ENCODE measurements around the gene DAZAP1.
"Not testable (repeated sequence)": the region's sequence is repeated elsewhere in the genome, so short reads cannot be mapped to it uniquely, and the experiment has no call there.

Gene DAZAP1

DNA sequence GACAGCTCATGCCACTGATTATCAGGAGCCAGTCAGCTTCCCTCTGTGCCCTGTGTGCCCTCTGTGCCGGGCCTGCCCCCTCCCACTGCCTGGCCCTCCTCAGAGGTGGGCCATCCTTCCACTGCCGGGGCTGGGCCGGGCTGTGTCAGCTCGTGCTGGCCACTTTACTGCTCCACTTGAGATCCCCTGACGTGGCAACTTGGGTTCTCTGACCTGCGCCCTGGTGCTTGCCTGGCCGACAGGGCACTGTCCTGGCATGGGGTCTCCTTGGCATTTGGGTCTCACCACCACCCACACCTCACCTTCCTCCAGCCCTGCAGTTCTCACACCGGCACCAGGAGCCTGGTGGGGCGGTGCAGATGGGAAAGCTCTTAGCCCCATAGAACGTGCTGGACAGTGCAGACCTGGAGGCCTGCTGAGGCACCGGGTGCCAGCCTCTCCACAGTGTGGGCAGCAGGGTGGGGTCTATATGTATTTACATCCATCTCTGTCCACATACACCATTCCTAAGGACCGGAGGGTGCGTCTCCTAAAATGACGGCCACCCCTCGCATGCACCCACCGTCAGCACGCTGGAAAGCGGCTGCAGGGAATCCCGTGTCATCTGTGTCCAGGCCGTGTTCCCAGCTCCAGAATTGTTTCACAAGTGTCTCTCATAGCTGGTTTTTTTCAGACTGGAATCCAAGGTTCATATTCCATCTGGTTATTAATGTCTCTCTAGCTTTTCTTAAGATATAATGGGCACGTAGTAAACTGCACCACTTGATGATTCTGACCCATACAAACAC, 11.8 kb downstream of the DAZAP1 start:
- Histone ChIP-seq H3K18ac (ENCODE audit: low read length) (no peak overlapping the region), H2BK15ac (ENCODE audit: low read length) (no peak overlapping the region), H3K9me3 (replicated peaks in 1 of 2; ENCODE audit: control insufficient read depth in 2 of 2, insufficient read depth in 1 of 2, low read depth in 1 of 2, low read length in 2 of 2) (no peaks in the 10 kb centered on the region), H3K23ac (ENCODE audit: low read depth, low read length, poor library complexity) (peak overlapping the region; percentile 1), H4K8ac (ENCODE audit: low read depth, low read length) (no peak overlapping the region), H4K91ac (ENCODE audit: low read depth, low read length, poor library complexity) (no peak overlapping the region), H2AK5ac (ENCODE audit: low read depth, low read length) (no peak overlapping the region), H3K4me1 (ENCODE audit: control insufficient read depth in 2 of 2, insufficient read depth in 1 of 2, low read depth in 1 of 2, low read length in 2 of 2) (peaks cover 21 to 25% of the 10 kb centered on the region in 2 donors), H3K36me3 (replicated peaks in 1 of 2; ENCODE audit: control insufficient read depth in 2 of 2, insufficient read depth in 2 of 2, low read length in 2 of 2) (peaks cover 42 to 80% of the 10 kb centered on the region in 2 donors), H3K4me3 (ENCODE audit: low read length in 2 of 2) (no peak overlapping the region), H3K27ac (replicated peaks; ENCODE audit: low read length) (no peak overlapping the region), H3K9ac (ENCODE audit: low read depth, low read length, poor library complexity) (no peak overlapping the region), H2BK120ac (ENCODE audit: low read depth, low read length) (no peak overlapping the region), H3K14ac (ENCODE audit: low read length) (no peak overlapping the region), H2BK5ac (ENCODE audit: low read length) (no peak overlapping the region), H3K4me2 (ENCODE audit: insufficient read depth, low read length, poor library complexity, severe bottlenecking) (no peak overlapping the region), H2BK12ac (ENCODE audit: low read length) (no peak overlapping the region), H3K79me1 (ENCODE audit: low read depth, low read length) (peaks cover 38% of the 10 kb centered on the region), H2AFZ (ENCODE audit: low read length) (no peak overlapping the region), H3K27me3 (ENCODE audit: control insufficient read depth in 3 of 3, insufficient read depth in 3 of 3, low read depth in 1 of 3, low read length in 3 of 3) (no peaks in the 10 kb centered on the region), H3K4ac (ENCODE audit: low read length) (no peak overlapping the region)
- no CpG with 5 or more reads among the region's 21 CpGs for WGBS, 2 donors (ENCODE audit: extremely low coverage in 2 of 2, insufficient read length in 2 of 2, insufficient replicate concordance in 1 of 2)
- DNase-seq (ENCODE audit: low spot score): no peak

DNA sequence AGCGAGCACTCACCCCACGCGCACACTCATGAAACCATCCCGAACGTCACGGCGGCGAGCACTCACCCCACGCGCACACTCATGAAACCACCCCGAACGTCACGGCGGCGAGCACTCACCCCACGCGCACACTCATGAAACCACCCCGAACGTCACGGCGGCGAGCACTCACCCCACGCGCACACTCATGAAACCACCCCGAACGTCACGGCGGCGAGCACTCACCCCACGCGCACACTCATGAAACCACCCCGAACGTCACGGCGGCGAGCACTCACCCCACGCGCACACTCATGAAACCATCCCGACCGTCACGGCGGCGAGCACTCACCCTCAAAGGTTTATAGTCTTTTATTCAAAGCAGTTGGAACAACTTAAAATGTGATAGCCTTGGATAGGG, 12.7 kb downstream of the DAZAP1 start:
- WGBS, 2 donors (ENCODE audit: extremely low coverage in 2 of 2, insufficient read length in 2 of 2, insufficient replicate concordance in 1 of 2): no CpG with 5 or more reads among the region's 43 CpGs
- H2AK5ac ChIP-seq (ENCODE audit: low read depth, low read length); H3K14ac ChIP-seq (ENCODE audit: low read length); H2BK15ac ChIP-seq (ENCODE audit: low read length); H3K27me3 ChIP-seq (ENCODE audit: control insufficient read depth in 3 of 3, insufficient read depth in 3 of 3, low read depth in 1 of 3, low read length in 3 of 3); H3K4me3 ChIP-seq (ENCODE audit: low read length in 2 of 2); H3K4ac ChIP-seq (ENCODE audit: low read length); H3K23ac ChIP-seq (ENCODE audit: low read depth, low read length, poor library complexity); H3K27ac ChIP-seq (replicated peaks; ENCODE audit: low read length); H2BK5ac ChIP-seq (ENCODE audit: low read length); H3K9ac ChIP-seq (ENCODE audit: low read depth, low read length, poor library complexity); H3K4me2 ChIP-seq (ENCODE audit: insufficient read depth, low read length, poor library complexity, severe bottlenecking); H4K8ac ChIP-seq (ENCODE audit: low read depth, low read length); H2AFZ ChIP-seq (ENCODE audit: low read length); H3K18ac ChIP-seq (ENCODE audit: low read length); DNase-seq (ENCODE audit: low spot score); H4K91ac ChIP-seq (ENCODE audit: low read depth, low read length, poor library complexity); H3K9me3 ChIP-seq (replicated peaks in 1 of 2; ENCODE audit: control insufficient read depth in 2 of 2, insufficient read depth in 1 of 2, low read depth in 1 of 2, low read length in 2 of 2); H2BK120ac ChIP-seq (ENCODE audit: low read depth, low read length); H2BK12ac ChIP-seq (ENCODE audit: low read length): not testable (repeated sequence)
- peaks cover 46 to 81% of the 10 kb centered on the region in 2 donors for H3K36me3 ChIP-seq (replicated peaks in 1 of 2; ENCODE audit: control insufficient read depth in 2 of 2, insufficient read depth in 2 of 2, low read length in 2 of 2)
- H3K4me1 ChIP-seq (ENCODE audit: control insufficient read depth in 2 of 2, insufficient read depth in 1 of 2, low read depth in 1 of 2, low read length in 2 of 2): peaks cover 22 to 30% of the 10 kb centered on the region in 2 donors
- peaks cover 45% of the 10 kb centered on the region for H3K79me1 ChIP-seq (ENCODE audit: low read depth, low read length)

DNA sequence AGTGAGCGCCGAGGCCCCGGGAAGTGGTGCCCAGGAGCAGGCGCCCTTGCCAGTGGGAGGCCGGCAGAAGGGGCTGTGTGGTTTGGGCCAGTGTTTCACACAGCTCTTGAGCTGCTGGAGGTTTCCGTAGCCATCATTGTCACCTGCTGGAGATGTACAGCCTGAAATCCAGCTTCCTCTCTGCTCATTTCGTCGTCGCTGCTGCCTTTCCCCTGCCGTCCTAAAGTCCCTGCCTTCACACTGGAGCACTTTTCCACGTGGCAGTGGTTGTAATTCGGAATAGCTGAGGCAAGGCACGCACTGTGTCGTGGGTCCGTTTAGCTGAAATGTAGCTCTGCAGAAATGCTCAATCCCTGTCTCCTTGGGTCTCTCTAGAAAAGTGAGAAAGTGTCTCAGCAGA, 13.2 kb downstream of the DAZAP1 start:
- no peaks in the 10 kb centered on the region for H3K9me3 ChIP-seq (replicated peaks in 1 of 2; ENCODE audit: control insufficient read depth in 2 of 2, insufficient read depth in 1 of 2, low read depth in 1 of 2, low read length in 2 of 2)
- H3K18ac ChIP-seq (ENCODE audit: low read length): no peak overlapping the region
- no peak overlapping the region for H3K4me2 ChIP-seq (ENCODE audit: insufficient read depth, low read length, poor library complexity, severe bottlenecking)
- H2BK120ac ChIP-seq (ENCODE audit: low read depth, low read length): no peak overlapping the region
- H2AK5ac ChIP-seq (ENCODE audit: low read depth, low read length): no peak overlapping the region
- no peaks in the 10 kb centered on the region for H3K27me3 ChIP-seq (ENCODE audit: control insufficient read depth in 3 of 3, insufficient read depth in 3 of 3, low read depth in 1 of 3, low read length in 3 of 3)
- no peak overlapping the region for H4K91ac ChIP-seq (ENCODE audit: low read depth, low read length, poor library complexity)
- peaks cover 48% of the 10 kb centered on the region for H3K79me1 ChIP-seq (ENCODE audit: low read depth, low read length)
- H3K23ac ChIP-seq (ENCODE audit: low read depth, low read length, poor library complexity): no peak overlapping the region
- peaks cover 48 to 86% of the 10 kb centered on the region in 2 donors for H3K36me3 ChIP-seq (replicated peaks in 1 of 2; ENCODE audit: control insufficient read depth in 2 of 2, insufficient read depth in 2 of 2, low read length in 2 of 2)
- H4K8ac ChIP-seq (ENCODE audit: low read depth, low read length): no peak overlapping the region
- no peak overlapping the region for H3K4ac ChIP-seq (ENCODE audit: low read length)
- H2AFZ ChIP-seq (ENCODE audit: low read length): no peak overlapping the region
- WGBS, 2 donors (ENCODE audit: extremely low coverage in 2 of 2, insufficient read length in 2 of 2, insufficient replicate concordance in 1 of 2): no CpG with 5 or more reads among the region's 15 CpGs
- no peak overlapping the region for H2BK5ac ChIP-seq (ENCODE audit: low read length)
- no peak overlapping the region for H3K27ac ChIP-seq (replicated peaks; ENCODE audit: low read length)
- no peak overlapping the region for H3K4me3 ChIP-seq (ENCODE audit: low read length in 2 of 2)
- no peak overlapping the region for H3K14ac ChIP-seq (ENCODE audit: low read length)
- peaks cover 21 to 30% of the 10 kb centered on the region in 2 donors for H3K4me1 ChIP-seq (ENCODE audit: control insufficient read depth in 2 of 2, insufficient read depth in 1 of 2, low read depth in 1 of 2, low read length in 2 of 2)
- H2BK12ac ChIP-seq (ENCODE audit: low read length): no peak overlapping the region
- H2BK15ac ChIP-seq (ENCODE audit: low read length): no peak overlapping the region
- H3K9ac ChIP-seq (ENCODE audit: low read depth, low read length, poor library complexity): no peak overlapping the region
- no peak for DNase-seq (ENCODE audit: low spot score)

DNA sequence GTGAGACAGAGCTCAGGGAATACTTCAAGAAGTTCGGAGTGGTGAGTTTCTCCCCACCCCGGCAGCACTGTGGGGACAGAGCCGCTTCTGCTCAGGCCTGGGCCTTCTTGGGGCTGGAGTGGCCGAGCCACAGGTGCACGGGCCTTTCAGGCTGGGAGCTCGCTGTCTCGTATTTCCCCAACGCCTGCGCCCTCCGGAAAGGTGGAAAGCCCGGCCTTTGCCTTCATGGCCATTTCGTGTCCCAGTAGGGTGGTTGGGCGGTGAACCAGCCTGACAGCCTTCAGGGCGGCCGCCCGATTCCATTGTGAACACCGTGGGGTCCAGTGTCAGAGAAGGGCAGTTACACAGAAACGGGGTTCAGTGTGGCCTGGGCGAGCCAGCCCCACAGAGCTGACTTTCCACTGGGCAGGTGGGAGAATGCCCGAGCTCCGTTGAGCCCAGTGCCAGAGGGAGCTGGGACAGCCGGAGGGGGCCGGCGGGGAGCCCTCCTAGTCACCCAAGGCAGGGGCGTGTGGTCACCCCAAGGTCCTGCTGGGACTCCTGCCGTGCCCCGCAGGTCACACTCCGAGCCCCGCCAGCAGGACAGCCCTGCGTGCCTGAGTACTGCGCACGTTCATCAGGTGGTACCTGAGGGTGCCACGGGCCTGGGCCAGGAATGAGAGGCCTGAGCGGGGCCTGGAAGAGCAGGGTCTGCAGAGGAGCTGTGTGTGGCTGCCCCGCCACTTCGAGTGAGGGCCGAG, 14.0 kb downstream of the DAZAP1 start:
- Histone ChIP-seq H3K9me3 (replicated peaks in 1 of 2; ENCODE audit: control insufficient read depth in 2 of 2, insufficient read depth in 1 of 2, low read depth in 1 of 2, low read length in 2 of 2) (no peaks in the 10 kb centered on the region), H3K4ac (ENCODE audit: low read length) (no peak overlapping the region), H3K9ac (ENCODE audit: low read depth, low read length, poor library complexity) (no peak overlapping the region), H3K14ac (ENCODE audit: low read length) (no peak overlapping the region), H3K18ac (ENCODE audit: low read length) (peak overlapping the region; percentile 8), H2BK12ac (ENCODE audit: low read length) (no peak overlapping the region), H2BK5ac (ENCODE audit: low read length) (no peak overlapping the region), H3K4me1 (ENCODE audit: control insufficient read depth in 2 of 2, insufficient read depth in 1 of 2, low read depth in 1 of 2, low read length in 2 of 2) (peaks cover 16 to 25% of the 10 kb centered on the region in 2 donors), H4K8ac (ENCODE audit: low read depth, low read length) (no peak overlapping the region), H3K23ac (ENCODE audit: low read depth, low read length, poor library complexity) (peak overlapping the region; percentile 52), H3K4me2 (ENCODE audit: insufficient read depth, low read length, poor library complexity, severe bottlenecking) (no peak overlapping the region), H2AFZ (ENCODE audit: low read length) (no peak overlapping the region), H3K36me3 (replicated peaks in 1 of 2; ENCODE audit: control insufficient read depth in 2 of 2, insufficient read depth in 2 of 2, low read length in 2 of 2) (peaks cover 48 to 89% of the 10 kb centered on the region in 2 donors), H3K27me3 (ENCODE audit: control insufficient read depth in 3 of 3, insufficient read depth in 3 of 3, low read depth in 1 of 3, low read length in 3 of 3) (no peaks in the 10 kb centered on the region), H2BK15ac (ENCODE audit: low read length) (no peak overlapping the region), H2BK120ac (ENCODE audit: low read depth, low read length) (no peak overlapping the region), H4K91ac (ENCODE audit: low read depth, low read length, poor library complexity) (no peak overlapping the region), H3K79me1 (ENCODE audit: low read depth, low read length) (peaks cover 40% of the 10 kb centered on the region), H2AK5ac (ENCODE audit: low read depth, low read length) (no peak overlapping the region), H3K27ac (replicated peaks; ENCODE audit: low read length) (no peak overlapping the region), H3K4me3 (ENCODE audit: low read length in 2 of 2) (peak overlapping the region in 1 of 2 donors; percentile 26)
- WGBS, 2 donors (ENCODE audit: extremely low coverage in 2 of 2, insufficient read length in 2 of 2, insufficient replicate concordance in 1 of 2): no CpG with 5 or more reads among the region's 37 CpGs
- no peak for DNase-seq (ENCODE audit: low spot score)
